K562 (cell line): ENCODE measurements around the gene TEX14. TPM values are rescaled to one million over a fixed set of nuclear protein-coding genes. Genes with fewer than 3 reads are reported as not detected.

Experiments
- AFF4 ChIP-seq: sonication (generic); formaldehyde crosslinking; IDR thresholded peaks from 2 replicates; pipeline ENCODE4 v1.8.0; 2023; ENCODE audit warnings: mild to moderate bottlenecking, missing genetic modification reagents
- ARID1B ChIP-seq: fragments of 450-650 bp; IDR thresholded peaks from 2 replicates; pipeline ENCODE4 v1.6.1; 2016; ENCODE audit warnings: antibody characterized with exemption, mild to moderate bottlenecking, inconsistent platforms
- FOXM1 ChIP-seq, 2 experiments: fragments of 450-650 bp in 1 of 2; sonication (generic) in 1 of 2; formaldehyde crosslinking in 1 of 2; IDR thresholded peaks; 2 replicates each; pipeline versions ENCODE4 v1.6.1 to v1.9.0; 2017 to 2022; ENCODE audit warnings: low read depth in 2 of 2, mild to moderate bottlenecking in 2 of 2, missing genetic modification reagents in 1 of 2, moderate library complexity in 1 of 2
- GTF3C2 ChIP-seq: IDR thresholded peaks from 3 replicates; pipeline ENCODE4 v1.6.1; 2011; ENCODE audit warnings: borderline replicate concordance, mild to moderate bottlenecking, moderate library complexity; ENCODE audit not compliant: insufficient read length; ENCODE audit errors: extremely low read depth
- KAT8 ChIP-seq: fragments of 450-650 bp; IDR thresholded peaks from 2 replicates; pipeline ENCODE4 v1.6.1; 2016; ENCODE audit warnings: low read depth, mild to moderate bottlenecking
- MCM2 ChIP-seq: fragments of 450-650 bp; IDR thresholded peaks from 2 replicates; pipeline ENCODE4 v1.6.1; 2017; ENCODE audit warnings: low read depth, mild to moderate bottlenecking
- MTA2 ChIP-seq: fragments of 450-650 bp; IDR thresholded peaks from 2 replicates; pipeline ENCODE4 v1.6.1; 2016; ENCODE audit warnings: low read depth
- NCOA6 ChIP-seq: fragments of 450-650 bp; IDR thresholded peaks from 2 replicates; pipeline ENCODE4 v1.6.1; 2017; ENCODE audit warnings: mild to moderate bottlenecking
- NCOR1 ChIP-seq: fragments of 450-650 bp; IDR thresholded peaks from 2 replicates; pipeline ENCODE4 v1.6.1; 2016; ENCODE audit warnings: mild to moderate bottlenecking, moderate library complexity
- SIN3B ChIP-seq: fragments of 450-650 bp; IDR thresholded peaks from 2 replicates; pipeline ENCODE4 v1.6.1; 2017; ENCODE audit warnings: low read depth, mild to moderate bottlenecking, moderate library complexity
- TCF3 ChIP-seq: sonication (generic); formaldehyde crosslinking; IDR thresholded peaks from 2 replicates; pipeline ENCODE4 v1.4.0; 2020; ENCODE audit warnings: mild to moderate bottlenecking, missing genetic modification reagents
- ZBTB9 ChIP-seq: fragments of 450-650 bp; formaldehyde crosslinking; IDR thresholded peaks from 2 replicates; pipeline ENCODE4 v1.4.0; 2020; ENCODE audit warnings: mild to moderate bottlenecking, moderate library complexity
- ZNF184 ChIP-seq: sonication (generic); formaldehyde crosslinking; IDR thresholded peaks from 2 replicates; pipeline ENCODE4 v1.5.0; 2020; ENCODE audit warnings: missing genetic modification reagents
- ZNF507 ChIP-seq: conservative IDR thresholded peaks from 2 replicates; pipeline ENCODE4 v1.6.1; 2017; ENCODE audit warnings: missing genetic modification characterization, missing compliant biosample characterization
- ZNF695 ChIP-seq: fragments of 450-650 bp; formaldehyde crosslinking; IDR thresholded peaks from 2 replicates; pipeline ENCODE4 v1.4.0; 2020; ENCODE audit warnings: mild to moderate bottlenecking, moderate library complexity
- polyA plus RNA-seq, 8 experiments: library from polyadenylated mRNA; depleted of rRNA in 4 of 8; stranded (reverse) in 5 of 8; unstranded in 3 of 8; fragments of >200 nt; fragmentation: Nextera tagmentation in 2 of 8; fragmentation: Illumina TruSeq in 1 of 8; extraction: Ambion mirVana in 2 of 8; extraction: Trizol in 1 of 8; gene quantifications; 2 replicates each; pipeline versions ENCODE4 v1.2.1 to v1.2.3, GENCODE V29; 2011 to 2014; ENCODE audit warnings: inconsistent platforms in 1 of 8, missing spikeins in 1 of 8
- total RNA-seq, 7 experiments: library from RNA; depleted of rRNA in 6 of 7; stranded (reverse); fragments of >200 nt in 6 of 7; fragmentation: Illumina TruSeq in 2 of 7; extraction: Trizol in 2 of 7; gene quantifications; 2 replicates each; pipeline versions ENCODE4 v1.2.1 to v1.2.3, GENCODE V29; 2011 to 2021; ENCODE audit warnings: low replicate concordance in 1 of 7
- TF ChIP-seq, protein P1 (sequence below): sonication (generic); formaldehyde crosslinking; IDR thresholded peaks from 2 replicates; pipeline ENCODE4 v1.8.0; 2022; ENCODE audit warnings: mild to moderate bottlenecking, missing genetic modification reagents

TEX14 gene
- total and polyA plus RNA-seq, 9 of the 15 experiments (the other 6 are each of a cell fraction or from before 2014, with no cell fraction given), result 0.05 to 0.12 (median 0.09) TPM; not detected in 1

DNA sequence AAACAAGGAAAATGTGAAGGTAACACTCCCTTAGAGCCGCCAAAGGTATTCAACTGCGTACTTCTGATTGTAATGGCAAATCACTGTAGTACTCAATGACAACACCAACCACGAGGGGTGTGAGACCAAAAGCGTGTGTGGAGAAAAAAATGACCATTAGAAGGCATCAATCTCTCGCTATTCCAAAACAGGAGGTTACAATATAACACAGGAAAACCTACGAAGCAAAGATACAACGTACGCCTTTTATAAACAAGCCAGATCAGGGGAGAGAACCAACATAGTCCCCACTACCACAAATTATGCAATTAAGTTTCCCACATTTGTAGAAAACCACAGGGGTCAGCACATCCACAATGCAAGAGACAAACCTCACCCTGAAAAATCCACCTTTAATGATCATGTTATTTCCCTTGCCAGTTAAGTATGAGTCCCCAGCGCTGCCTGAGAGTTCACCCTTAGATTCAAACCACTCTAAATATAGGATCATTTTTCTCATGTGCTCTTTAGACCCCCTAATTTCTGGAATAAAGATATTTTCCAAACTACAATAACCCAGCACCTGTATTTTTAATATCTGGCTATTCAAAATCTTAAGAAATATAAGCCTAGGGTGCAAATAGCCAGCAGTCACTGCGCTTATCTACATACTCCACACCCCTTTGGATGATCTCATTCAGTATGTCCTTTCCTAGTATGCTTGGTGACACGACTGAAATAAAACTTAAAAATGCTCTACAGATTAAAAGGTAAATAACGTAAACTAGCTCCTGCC, 12.4 kb downstream of the TEX14 start (continued):
- TF ChIP-seq AFF4 (CRISPR knock-in tag) (peak; percentile 93), MCM2 (no peak), TCF3 (CRISPR knock-in tag) (peak; percentile 48), GTF3C2 (no peak), ZNF184 (CRISPR knock-in tag) (no peak), MTA2 (peak; percentile 58; the same call in 1 of the 2 replicates), ZBTB9 (CRISPR knock-in tag) (peak; percentile 100), FOXM1 (IDR thresholded peaks at IDR 0.05; ENCODE audit: low read depth) (peak; percentile 82), FOXM1 (CRISPR knock-in tag; IDR thresholded peaks at IDR 0.05; ENCODE audit: low read depth) (peak; percentile 89; the same call in 1 of the 2 replicates), NCOA6 (peak; percentile 93), SIN3B (peak; percentile 66; the same call in 1 of the 2 replicates), ARID1B (peak; percentile 79), ZNF695 (CRISPR knock-in tag) (peak; percentile 100), KAT8 (no peak), NCOR1 (peak; percentile 99), ZNF507 (tag) (no peak)
- TF ChIP-seq, protein P1, sequence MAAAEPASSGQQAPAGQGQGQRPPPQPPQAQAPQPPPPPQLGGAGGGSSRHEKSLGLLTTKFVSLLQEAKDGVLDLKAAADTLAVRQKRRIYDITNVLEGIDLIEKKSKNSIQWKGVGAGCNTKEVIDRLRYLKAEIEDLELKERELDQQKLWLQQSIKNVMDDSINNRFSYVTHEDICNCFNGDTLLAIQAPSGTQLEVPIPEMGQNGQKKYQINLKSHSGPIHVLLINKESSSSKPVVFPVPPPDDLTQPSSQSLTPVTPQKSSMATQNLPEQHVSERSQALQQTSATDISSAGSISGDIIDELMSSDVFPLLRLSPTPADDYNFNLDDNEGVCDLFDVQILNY, result peak; percentile 94
